ENCODE data around the gene JMJD1C. TPM values are rescaled to one million over a fixed set of nuclear protein-coding genes. Genes with fewer than 3 reads are reported as not detected.

The JMJD1C gene
- total RNA-seq, 3 donors from 2014 or later, result 40.2 to 50.1 (median 43.5) TPM

- Mint-ChIP-seq H3K4me3 (no peak overlapping the region), H3K36me3 (ENCODE audit: insufficient read depth) (peaks cover under 1% of the 10 kb centered on the region), H3K9me3 (no peaks in the 10 kb centered on the region), H3K4me1 (ENCODE audit: low read depth) (peaks cover 23% of the 10 kb centered on the region), H3K27me3 (ENCODE audit: low read depth) (no peaks in the 10 kb centered on the region)
- ATAC-seq (peak; percentile 53 to 69), DNase-seq (no peak)
Measured at GRCh38 chr10:63437116-63437949, 28.4 kb downstream of the JMJD1C start.

- peaks cover 5% of the 10 kb centered on the region for H3K36me3 Mint-ChIP-seq (ENCODE audit: insufficient read depth)
- peaks cover 20% of the 10 kb centered on the region for H3K4me1 Mint-ChIP-seq (ENCODE audit: low read depth)
- no peaks in the 10 kb centered on the region for H3K9me3 Mint-ChIP-seq
- no peak for ATAC-seq
- H3K27me3 Mint-ChIP-seq (ENCODE audit: low read depth), result no peaks in the 10 kb centered on the region
- no peak for DNase-seq
- no peak overlapping the region for H3K4me3 Mint-ChIP-seq
Measured at GRCh38 chr10:63436225-63436624, 29.6 kb downstream of the JMJD1C start.

GRCh38 chr10:63434866-63435854 is 30.6 kb downstream of the JMJD1C start:
- no peak overlapping the region for H3K4me3 Mint-ChIP-seq
- H3K27me3 Mint-ChIP-seq (ENCODE audit: low read depth), result no peaks in the 10 kb centered on the region
- peaks cover 9% of the 10 kb centered on the region for H3K36me3 Mint-ChIP-seq (ENCODE audit: insufficient read depth)
- peaks cover 22% of the 10 kb centered on the region for H3K4me1 Mint-ChIP-seq (ENCODE audit: low read depth)
- ATAC-seq (no peak), DNase-seq (no peak)
- H3K9me3 Mint-ChIP-seq, result no peaks in the 10 kb centered on the region

DNA sequence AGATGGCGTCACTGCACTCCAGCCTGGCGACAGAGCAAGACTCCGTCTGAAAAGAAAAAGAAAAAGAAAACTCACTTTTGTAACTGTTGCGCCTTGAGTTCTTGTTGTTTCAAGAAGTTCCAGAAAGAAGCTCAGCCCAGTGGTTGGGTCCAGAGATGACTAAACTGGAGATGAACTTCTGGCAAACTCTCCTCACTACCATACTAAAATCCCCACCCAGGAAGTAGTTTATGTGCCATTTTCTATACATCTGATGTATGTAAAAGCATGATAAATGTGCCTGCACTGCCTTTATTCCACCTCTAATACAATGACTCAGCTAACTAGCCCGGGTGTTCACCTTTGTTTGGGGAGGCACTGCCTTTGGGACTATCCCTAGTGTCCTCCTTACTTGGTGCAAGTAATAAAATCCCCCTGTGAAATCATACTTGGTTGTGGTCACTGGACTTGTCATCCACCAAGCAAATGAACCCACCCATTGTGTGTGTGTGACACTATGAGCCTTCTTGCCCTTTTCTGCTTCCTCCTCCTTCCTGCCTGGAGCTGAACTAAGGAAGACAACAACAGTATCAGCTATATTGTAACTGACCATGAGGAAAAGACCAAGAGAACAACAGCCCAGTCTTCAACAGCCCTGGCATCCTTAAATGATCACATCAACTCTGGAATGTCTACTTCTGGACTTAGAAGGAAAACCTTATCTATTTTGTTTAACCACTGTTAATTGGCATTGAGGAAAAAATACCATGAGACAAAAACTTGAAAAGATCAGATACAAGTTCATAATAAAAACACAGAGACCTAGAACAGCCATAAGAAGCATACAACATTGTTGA is 33.6 kb downstream of the JMJD1C start:
- no peaks in the 10 kb centered on the region for H3K9me3 Mint-ChIP-seq
- peaks cover 41% of the 10 kb centered on the region for H3K4me1 Mint-ChIP-seq (ENCODE audit: low read depth)
- no peak for DNase-seq
- peaks cover 10% of the 10 kb centered on the region for H3K36me3 Mint-ChIP-seq (ENCODE audit: insufficient read depth)
- no peaks in the 10 kb centered on the region for H3K27me3 Mint-ChIP-seq (ENCODE audit: low read depth)
- no peak overlapping the region for H3K4me3 Mint-ChIP-seq
- ATAC-seq, result no peak

- H3K36me3 Mint-ChIP-seq (ENCODE audit: insufficient read depth), result peaks cover 10% of the 10 kb centered on the region
- ATAC-seq (no peak), DNase-seq (no peak)
- H3K9me3 Mint-ChIP-seq, result no peaks in the 10 kb centered on the region
- H3K4me1 Mint-ChIP-seq (ENCODE audit: low read depth), result peaks cover 41% of the 10 kb centered on the region
- H3K4me3 Mint-ChIP-seq, result no peak overlapping the region
- H3K27me3 Mint-ChIP-seq (ENCODE audit: low read depth), result no peaks in the 10 kb centered on the region
Measured at GRCh38 chr10:63430999-63431356, 34.8 kb downstream of the JMJD1C start.

DNA sequence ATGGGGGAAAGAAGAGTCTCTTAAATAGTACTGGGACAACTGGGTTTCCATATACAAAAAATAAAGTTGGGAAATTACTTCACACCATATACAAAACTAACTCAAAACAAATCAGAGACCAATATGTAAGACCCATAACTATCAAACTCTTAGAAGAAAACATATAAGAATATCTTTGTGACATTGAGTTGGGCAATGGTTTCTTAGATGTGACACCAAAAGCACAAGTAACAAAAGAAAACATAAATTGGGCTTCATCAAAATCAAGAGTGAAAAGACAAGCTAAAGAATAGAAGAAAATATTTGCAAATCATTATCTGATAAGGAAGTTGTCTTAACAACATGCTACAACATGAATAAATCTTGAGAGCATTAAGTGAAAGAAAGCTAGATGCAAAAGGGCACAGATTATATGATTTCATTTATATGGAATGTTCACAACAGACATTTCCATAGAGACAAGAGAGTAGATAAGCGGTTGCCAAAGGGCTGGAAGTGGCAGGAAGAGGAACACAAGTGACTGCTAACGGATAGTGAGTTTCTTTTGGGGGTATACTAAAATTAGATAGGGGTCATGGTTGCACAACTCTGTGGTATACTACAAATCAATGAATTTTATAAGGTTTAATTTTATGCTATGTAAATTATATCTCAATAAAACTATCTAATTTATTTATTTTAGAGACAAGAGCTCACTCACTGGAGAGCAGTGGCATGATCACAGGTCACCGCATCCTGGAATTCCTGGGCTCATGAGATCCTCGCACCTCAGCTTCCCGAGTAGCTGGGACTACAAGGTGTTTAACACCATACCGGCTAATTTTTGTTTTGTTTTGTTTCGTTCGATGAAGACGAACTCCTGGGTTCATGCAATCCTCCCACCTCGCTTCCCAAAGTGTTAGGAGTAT is 35.4 kb downstream of the JMJD1C start:
- DNase-seq (no peak), ATAC-seq (no peak)
- peaks cover 41% of the 10 kb centered on the region for H3K4me1 Mint-ChIP-seq (ENCODE audit: low read depth)
- H3K27me3 Mint-ChIP-seq (ENCODE audit: low read depth), result no peaks in the 10 kb centered on the region
- peaks cover 10% of the 10 kb centered on the region for H3K36me3 Mint-ChIP-seq (ENCODE audit: insufficient read depth)
- no peak overlapping the region for H3K4me3 Mint-ChIP-seq
- H3K9me3 Mint-ChIP-seq, result no peaks in the 10 kb centered on the region

DNA sequence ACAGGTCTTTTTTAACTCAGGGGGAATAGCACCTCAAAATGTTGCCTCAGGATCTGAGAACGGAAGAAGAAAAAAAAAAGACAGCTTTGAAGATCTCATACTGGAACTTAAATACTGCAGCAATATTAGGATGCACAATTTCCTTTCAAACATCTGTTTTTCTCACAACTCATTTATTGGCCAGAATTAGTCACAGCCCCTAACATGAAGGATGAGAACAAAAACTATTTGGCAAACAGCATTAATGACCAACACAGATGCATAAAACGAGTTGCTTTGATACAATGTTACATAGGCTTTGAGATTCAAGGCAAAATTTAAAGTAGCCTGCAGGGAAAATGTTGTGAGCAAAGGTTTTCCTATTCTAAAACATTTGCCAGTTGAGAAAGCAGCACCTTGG is 36.5 kb downstream of the JMJD1C start:
- ATAC-seq, result no peak
- Mint-ChIP-seq H3K9me3 (no peaks in the 10 kb centered on the region), H3K4me1 (ENCODE audit: low read depth) (peaks cover 37% of the 10 kb centered on the region), H3K36me3 (ENCODE audit: insufficient read depth) (peaks cover 10% of the 10 kb centered on the region), H3K4me3 (no peak overlapping the region), H3K27me3 (ENCODE audit: low read depth) (no peaks in the 10 kb centered on the region)
- no peak for DNase-seq

DNA sequence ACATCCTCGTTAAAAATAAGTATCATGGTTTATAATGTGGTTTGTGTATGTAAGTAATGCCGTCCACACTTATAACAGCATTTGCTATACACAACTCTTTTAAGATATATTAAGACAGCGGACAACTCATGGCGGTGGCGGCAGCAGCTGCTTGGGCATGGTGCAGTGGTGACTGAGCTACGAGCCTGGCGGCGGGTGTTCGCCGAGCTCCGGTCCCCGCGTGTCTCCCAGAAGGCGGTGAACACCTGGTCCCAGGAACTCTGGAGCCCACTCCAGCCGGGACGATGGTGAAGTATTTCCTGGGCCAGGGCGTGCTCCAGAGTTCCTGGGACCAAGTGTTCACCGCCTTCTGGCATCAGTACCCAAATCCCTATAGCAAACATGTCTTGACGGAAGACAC is 38.8 kb downstream of the JMJD1C start:
- H3K36me3 Mint-ChIP-seq (ENCODE audit: insufficient read depth), result peaks cover 7% of the 10 kb centered on the region
- H3K27me3 Mint-ChIP-seq (ENCODE audit: low read depth), result no peaks in the 10 kb centered on the region
- ATAC-seq (no peak), DNase-seq (no peak)
- H3K4me1 Mint-ChIP-seq (ENCODE audit: low read depth), result peaks cover 40% of the 10 kb centered on the region
- no peaks in the 10 kb centered on the region for H3K9me3 Mint-ChIP-seq
- no peak overlapping the region for H3K4me3 Mint-ChIP-seq

DNA sequence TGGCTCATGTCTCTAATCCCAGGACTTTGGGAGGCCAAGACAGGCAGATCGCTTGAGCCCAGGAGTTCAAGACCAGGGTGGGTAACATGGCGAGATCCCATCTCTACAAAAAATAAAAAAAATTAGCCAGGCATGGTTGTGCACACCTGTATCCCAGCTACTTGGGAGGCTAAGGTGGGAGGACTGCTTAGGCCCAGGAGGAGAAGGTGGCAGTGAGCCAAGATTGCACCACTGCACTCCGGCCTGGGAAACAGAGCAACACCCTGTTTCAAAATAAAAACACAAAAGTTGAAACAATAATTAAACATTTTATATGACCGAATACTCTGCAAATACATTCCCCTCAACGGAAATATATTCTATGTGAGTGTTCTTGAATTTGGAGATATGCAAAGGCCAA is 40.3 kb downstream of the JMJD1C start:
- no peaks in the 10 kb centered on the region for H3K9me3 Mint-ChIP-seq
- peaks cover 3% of the 10 kb centered on the region for H3K36me3 Mint-ChIP-seq (ENCODE audit: insufficient read depth)
- peaks cover 46% of the 10 kb centered on the region for H3K4me1 Mint-ChIP-seq (ENCODE audit: low read depth)
- DNase-seq (no peak), ATAC-seq (no peak)
- H3K4me3 Mint-ChIP-seq, result no peak overlapping the region
- H3K27me3 Mint-ChIP-seq (ENCODE audit: low read depth), result no peaks in the 10 kb centered on the region

DNA sequence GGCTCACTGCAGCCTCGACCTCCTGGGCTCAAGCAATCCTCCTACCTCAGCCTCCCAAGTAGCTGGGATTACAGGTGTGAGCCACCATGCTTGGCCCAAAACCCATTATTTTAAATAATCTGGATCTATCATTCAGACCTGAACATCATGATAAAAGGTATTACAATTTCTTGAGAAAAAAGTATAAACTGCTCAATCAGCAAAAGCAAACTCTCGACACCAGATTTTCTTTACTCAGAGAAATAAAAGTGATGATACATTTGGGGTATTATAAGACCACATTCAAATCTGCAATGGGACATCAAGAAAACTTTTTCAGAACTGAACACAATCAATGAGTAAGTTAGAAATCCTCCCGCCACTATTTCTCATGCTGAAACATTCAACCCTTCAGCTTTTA is 41.2 kb downstream of the JMJD1C start:
- H3K4me3 Mint-ChIP-seq, result no peak overlapping the region
- DNase-seq (no peak), ATAC-seq (no peak)
- no peaks in the 10 kb centered on the region for H3K36me3 Mint-ChIP-seq (ENCODE audit: insufficient read depth)
- no peaks in the 10 kb centered on the region for H3K27me3 Mint-ChIP-seq (ENCODE audit: low read depth)
- H3K9me3 Mint-ChIP-seq, result no peaks in the 10 kb centered on the region
- H3K4me1 Mint-ChIP-seq (ENCODE audit: low read depth), result peaks cover 41% of the 10 kb centered on the region

GRCh38 chr10:63423494-63423893 is 42.3 kb downstream of the JMJD1C start:
- Mint-ChIP-seq H3K4me1 (ENCODE audit: low read depth) (peaks cover 33% of the 10 kb centered on the region), H3K4me3 (no peak overlapping the region), H3K9me3 (no peaks in the 10 kb centered on the region), H3K27me3 (ENCODE audit: low read depth) (no peaks in the 10 kb centered on the region), H3K36me3 (ENCODE audit: insufficient read depth) (no peaks in the 10 kb centered on the region)
- DNase-seq (no peak), ATAC-seq (no peak)

- DNase-seq, result no peak
- peaks cover 30% of the 10 kb centered on the region for H3K4me1 Mint-ChIP-seq (ENCODE audit: low read depth)
Measured at GRCh38 chr10:63421591-63421990, 44.2 kb downstream of the JMJD1C start.

DNA sequence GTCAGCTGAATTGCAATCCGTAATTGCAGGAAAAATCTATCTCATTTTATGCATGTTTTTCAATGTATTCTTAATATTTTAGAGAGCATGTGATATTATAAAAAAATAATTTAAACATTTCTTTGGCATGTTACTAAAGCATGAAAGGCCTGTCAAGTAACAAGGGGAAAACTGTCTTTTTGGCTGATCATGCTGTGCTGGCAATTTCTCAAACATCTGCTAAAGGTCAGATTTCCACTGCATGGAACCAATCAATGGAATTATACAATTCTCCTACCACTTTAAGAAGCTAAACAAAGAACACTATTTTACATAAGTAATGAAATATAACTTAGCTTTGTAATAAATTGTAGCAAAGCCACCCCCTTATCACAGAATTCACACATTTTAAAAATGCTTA is 49.4 kb downstream of the JMJD1C start:
- H3K27me3 Mint-ChIP-seq (ENCODE audit: low read depth), result no peaks in the 10 kb centered on the region
- DNase-seq (no peak), ATAC-seq (no peak)
- H3K36me3 Mint-ChIP-seq (ENCODE audit: insufficient read depth), result no peaks in the 10 kb centered on the region
- no peak overlapping the region for H3K4me3 Mint-ChIP-seq
- no peaks in the 10 kb centered on the region for H3K9me3 Mint-ChIP-seq
- peaks cover 23% of the 10 kb centered on the region for H3K4me1 Mint-ChIP-seq (ENCODE audit: low read depth)

More at GRCh38 chr10:63421591-63421990, 44.2 kb downstream of the JMJD1C start:
- H3K36me3 Mint-ChIP-seq (ENCODE audit: insufficient read depth), result no peaks in the 10 kb centered on the region
- ATAC-seq, result peak; percentile 51 to 66
- H3K9me3 Mint-ChIP-seq, result no peaks in the 10 kb centered on the region
- no peak overlapping the region for H3K4me3 Mint-ChIP-seq
- no peaks in the 10 kb centered on the region for H3K27me3 Mint-ChIP-seq (ENCODE audit: low read depth)

Data from activated T-cell treated with anti-CD3 and anti-CD28 coated beads, Interleukin-2, amount 50 U/mL, for 4 hours (primary cell).